MM.1S (cell line): ENCODE results near the gene ITSN1.
"Not testable (repeated sequence)": the region's sequence is repeated elsewhere in the genome, so short reads cannot be mapped to it uniquely, and the experiment has no call there.

Experiments used
- DNase-seq: peaks from one replicate; pipeline ENCODE4 v3.0.0-alpha.2; 2015
- H2AFZ ChIP-seq: fragments of 300-600 bp; sonication (generic); 2 replicates; pipeline ENCODE4 v1.6.0; 2016; ENCODE audit warnings: antibody characterized with exemption, low read length
- H3F3A ChIP-seq: fragments of 300-600 bp; sonication (generic); 2 replicates; pipeline ENCODE4 v1.6.1; 2016; ENCODE audit warnings: mild to moderate bottlenecking, antibody characterized with exemption, low read length, moderate library complexity, mixed read lengths; ENCODE audit not compliant: insufficient read depth
- H3K27ac ChIP-seq: fragments of 300-600 bp; sonication (generic); 2 replicates; pipeline ENCODE4 v1.5.1; 2016; ENCODE audit warnings: mild to moderate bottlenecking, low read length
- H3K27me3 ChIP-seq: fragments of 300-600 bp; sonication (generic); replicated peaks from 2 replicates; pipeline ENCODE4 v1.6.0; 2016; ENCODE audit warnings: low read length; ENCODE audit not compliant: insufficient read depth
- H3K36me3 ChIP-seq: fragments of 300-600 bp; sonication (generic); replicated peaks from 2 replicates; pipeline ENCODE4 v1.6.1; 2016; ENCODE audit warnings: mild to moderate bottlenecking, low read length, mixed read lengths; ENCODE audit not compliant: insufficient read depth
- H3K4me1 ChIP-seq: fragments of 300-600 bp; sonication (generic); 2 replicates; pipeline ENCODE4 v1.6.1; 2016; ENCODE audit warnings: low read length, mixed read lengths
- H3K4me2 ChIP-seq: fragments of 300-600 bp; sonication (generic); 2 replicates; pipeline ENCODE4 v1.6.0; 2016; ENCODE audit warnings: low read depth, low read length
- H3K4me3 ChIP-seq: fragments of 300-600 bp; sonication (generic); 2 replicates; pipeline ENCODE4 v1.5.1; 2016; ENCODE audit warnings: low read length, mixed read lengths
- H3K79me2 ChIP-seq: fragments of 300-600 bp; sonication (generic); 2 replicates; pipeline ENCODE4 v1.6.1; 2016; ENCODE audit warnings: mixed run types, low read length, mixed read lengths
- H3K9ac ChIP-seq: fragments of 300-600 bp; sonication (generic); 2 replicates; pipeline ENCODE4 v1.6.1; 2016; ENCODE audit warnings: low read length, mixed read lengths
- H3K9me2 ChIP-seq: fragments of 300-600 bp; sonication (generic); replicated peaks from 2 replicates; pipeline ENCODE4 v1.6.1; 2016; ENCODE audit warnings: mild to moderate bottlenecking, low read length, mixed read lengths; ENCODE audit not compliant: insufficient read depth
- H3K9me3 ChIP-seq: fragments of 300-600 bp; sonication (generic); replicated peaks from 2 replicates; pipeline ENCODE4 v1.6.1; 2016; ENCODE audit warnings: mild to moderate bottlenecking, low read length, mixed read lengths; ENCODE audit not compliant: insufficient read depth
- H4K20me1 ChIP-seq: fragments of 300-600 bp; sonication (generic); 2 replicates; pipeline ENCODE4 v1.6.1; 2016; ENCODE audit warnings: mild to moderate bottlenecking, low read length, moderate library complexity, mixed read lengths; ENCODE audit not compliant: insufficient read depth
- EZH2 ChIP-seq: fragments of 300-600 bp; sonication (generic); optimal IDR thresholded peaks from 2 replicates; pipeline ENCODE3; 2017; ENCODE audit warnings: low read depth, mild to moderate bottlenecking, antibody characterized with exemption, low read length, mixed read lengths
- EZH2phosphoT487 ChIP-seq: fragments of 300-600 bp; sonication (generic); IDR thresholded peaks from 2 replicates; pipeline ENCODE4 v1.6.1; 2018; ENCODE audit warnings: antibody characterized with exemption, low read length
- TF ChIP-seq, protein P1 (sequence below): fragments of 300-600 bp; sonication (generic); IDR thresholded peaks from 2 replicates; pipeline ENCODE4 v1.5.1; 2016; ENCODE audit warnings: antibody characterized with exemption, low read length, mixed read lengths

The ITSN1 gene

DNA sequence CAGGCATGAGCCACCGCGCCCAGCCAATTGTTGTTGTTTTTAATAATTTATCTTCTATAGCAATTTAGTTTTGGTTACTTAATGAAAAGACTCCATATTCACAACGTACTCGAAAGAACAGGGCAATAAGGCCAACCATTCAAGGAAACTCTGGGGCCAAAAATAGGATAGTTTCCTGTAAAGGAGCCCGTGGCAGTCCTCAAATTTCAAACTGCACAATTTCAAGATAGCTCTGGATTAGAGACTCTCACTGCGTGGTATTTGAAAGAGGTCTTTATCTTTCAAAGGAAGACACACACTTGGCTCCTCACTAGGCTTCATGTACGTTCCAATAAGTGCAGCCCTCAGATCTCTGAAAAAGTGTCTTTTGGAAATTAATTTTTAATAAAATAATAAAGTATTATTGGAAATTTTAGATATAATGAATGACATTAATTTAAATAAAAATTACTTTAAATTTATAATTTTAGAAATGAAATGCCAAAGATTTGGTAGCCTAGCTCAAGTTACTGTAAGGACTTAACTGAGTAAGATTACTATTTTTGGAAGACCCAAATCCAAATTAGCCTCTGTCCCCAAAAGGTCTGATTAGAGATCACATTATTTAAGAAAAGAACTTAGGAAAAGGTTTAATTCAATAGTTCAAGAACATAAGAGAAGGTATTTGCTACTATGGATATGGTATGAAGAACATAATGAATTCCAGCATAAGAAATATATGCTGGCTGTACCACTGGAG lies 31.1 kb upstream of the ITSN1 start:
- H2AFZ ChIP-seq, result no peak overlapping the region
- TF ChIP-seq, protein P1, sequence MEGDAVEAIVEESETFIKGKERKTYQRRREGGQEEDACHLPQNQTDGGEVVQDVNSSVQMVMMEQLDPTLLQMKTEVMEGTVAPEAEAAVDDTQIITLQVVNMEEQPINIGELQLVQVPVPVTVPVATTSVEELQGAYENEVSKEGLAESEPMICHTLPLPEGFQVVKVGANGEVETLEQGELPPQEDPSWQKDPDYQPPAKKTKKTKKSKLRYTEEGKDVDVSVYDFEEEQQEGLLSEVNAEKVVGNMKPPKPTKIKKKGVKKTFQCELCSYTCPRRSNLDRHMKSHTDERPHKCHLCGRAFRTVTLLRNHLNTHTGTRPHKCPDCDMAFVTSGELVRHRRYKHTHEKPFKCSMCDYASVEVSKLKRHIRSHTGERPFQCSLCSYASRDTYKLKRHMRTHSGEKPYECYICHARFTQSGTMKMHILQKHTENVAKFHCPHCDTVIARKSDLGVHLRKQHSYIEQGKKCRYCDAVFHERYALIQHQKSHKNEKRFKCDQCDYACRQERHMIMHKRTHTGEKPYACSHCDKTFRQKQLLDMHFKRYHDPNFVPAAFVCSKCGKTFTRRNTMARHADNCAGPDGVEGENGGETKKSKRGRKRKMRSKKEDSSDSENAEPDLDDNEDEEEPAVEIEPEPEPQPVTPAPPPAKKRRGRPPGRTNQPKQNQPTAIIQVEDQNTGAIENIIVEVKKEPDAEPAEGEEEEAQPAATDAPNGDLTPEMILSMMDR, result no peak
- no peak for TF ChIP-seq EZH2
- no peak for TF ChIP-seq EZH2phosphoT487

DNA sequence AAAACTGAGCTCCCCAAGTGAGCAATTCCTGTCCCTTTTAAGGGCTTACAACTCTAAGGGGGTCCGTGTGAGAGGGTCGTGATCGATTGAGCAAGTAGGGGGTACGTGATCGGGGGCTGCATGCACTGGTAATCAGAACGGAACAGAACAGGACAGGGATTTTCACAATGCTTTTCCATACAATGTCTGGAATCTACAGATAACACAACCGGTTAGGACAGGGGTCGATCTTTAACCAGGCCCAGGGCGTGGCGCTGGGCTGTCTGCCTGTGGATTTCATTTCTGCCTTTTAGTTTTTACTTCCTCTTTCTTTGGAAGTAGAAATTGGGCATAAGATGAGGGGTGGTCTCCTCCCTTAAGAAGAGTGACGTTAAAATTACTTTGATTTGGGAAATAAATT lies 24.7 kb upstream of the ITSN1 start:
- H3K27me3 ChIP-seq, H3K4me1 ChIP-seq, H3K4me2 ChIP-seq, H3F3A ChIP-seq, H3K9ac ChIP-seq, H3K36me3 ChIP-seq, DNase-seq, H3K27ac ChIP-seq, H4K20me1 ChIP-seq, H3K79me2 ChIP-seq, H2AFZ ChIP-seq, H3K4me3 ChIP-seq, H3K9me3 ChIP-seq, H3K9me2 ChIP-seq: not testable (repeated sequence)

More for the DNA sequence above, 31.1 kb upstream of the ITSN1 start:
- no peaks in the 10 kb centered on the region for H3K9me3 ChIP-seq
- H4K20me1 ChIP-seq, result no peaks in the 10 kb centered on the region
- H3K36me3 ChIP-seq, result no peaks in the 10 kb centered on the region
- H3K27me3 ChIP-seq, result no peaks in the 10 kb centered on the region
- no peak overlapping the region for H3K27ac ChIP-seq
- no peak overlapping the region for H3K9ac ChIP-seq
- no peak overlapping the region for H3K4me3 ChIP-seq
- no peaks in the 10 kb centered on the region for H3F3A ChIP-seq
- no peaks in the 10 kb centered on the region for H3K79me2 ChIP-seq
- no peaks in the 10 kb centered on the region for H3K4me1 ChIP-seq
- no peak overlapping the region for H3K4me2 ChIP-seq
- H3K9me2 ChIP-seq, result no peaks in the 10 kb centered on the region
- DNase-seq, result no peak

DNA sequence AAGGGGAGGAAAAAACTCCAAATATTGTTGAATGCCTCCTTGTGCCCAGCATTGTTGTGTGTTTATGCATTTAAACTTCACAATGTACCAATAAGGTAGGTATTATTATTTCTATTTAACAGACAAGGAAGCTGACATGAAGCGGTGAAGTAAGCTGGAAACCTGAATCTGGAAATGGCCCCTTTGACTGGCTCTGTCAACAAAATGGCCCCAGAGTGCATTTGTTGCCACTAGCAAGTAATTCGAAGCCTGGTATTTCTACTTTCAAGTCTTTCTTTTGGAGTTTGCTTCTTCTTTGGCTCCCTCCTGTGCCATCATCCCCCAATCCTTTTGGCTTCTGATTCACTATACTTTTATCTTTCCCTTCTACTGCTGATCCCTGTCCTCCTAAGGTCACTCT lies 23.9 kb upstream of the ITSN1 start:
- no peak overlapping the region for H3K4me3 ChIP-seq
- H4K20me1 ChIP-seq, result no peaks in the 10 kb centered on the region
- no peaks in the 10 kb centered on the region for H3K9me2 ChIP-seq
- H3K4me2 ChIP-seq, result no peak overlapping the region
- TF ChIP-seq EZH2phosphoT487 (no peak), EZH2 (no peak)
- TF ChIP-seq, protein P1, result no peak
- H2AFZ ChIP-seq, result no peak overlapping the region
- H3K9ac ChIP-seq, result no peak overlapping the region
- H3F3A ChIP-seq, result no peaks in the 10 kb centered on the region
- no peaks in the 10 kb centered on the region for H3K27me3 ChIP-seq
- DNase-seq, result no peak
- no peaks in the 10 kb centered on the region for H3K4me1 ChIP-seq
- H3K79me2 ChIP-seq, result no peaks in the 10 kb centered on the region
- H3K36me3 ChIP-seq, result peaks cover under 1% of the 10 kb centered on the region; the same call in 1 of the 2 replicates
- H3K9me3 ChIP-seq, result no peaks in the 10 kb centered on the region
- H3K27ac ChIP-seq, result no peak overlapping the region

DNA sequence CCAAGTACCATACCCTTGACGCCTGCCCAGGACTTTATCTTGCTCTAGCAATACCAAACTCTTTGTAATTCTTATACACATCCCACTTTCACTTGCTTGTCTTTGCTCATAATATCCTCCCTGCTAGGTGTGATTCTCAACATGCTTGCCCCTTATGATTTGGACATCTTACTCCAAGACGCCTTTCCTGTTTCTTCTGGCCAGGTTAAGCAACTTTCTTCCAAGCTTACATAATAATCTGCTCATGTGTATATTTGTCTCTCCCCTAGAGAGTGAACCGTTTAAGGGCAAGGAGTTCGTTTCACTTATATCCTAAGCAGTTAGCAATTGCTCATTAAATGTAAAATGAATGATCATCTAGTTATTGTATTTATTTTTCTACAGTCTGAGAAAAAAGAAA lies 22.6 kb upstream of the ITSN1 start:
- Histone ChIP-seq H4K20me1 (no peaks in the 10 kb centered on the region), H3K9me2 (no peaks in the 10 kb centered on the region), H3K36me3 (peaks cover 4% of the 10 kb centered on the region; the same call in 1 of the 2 replicates), H3K9me3 (no peaks in the 10 kb centered on the region), H3K4me3 (no peak overlapping the region), H2AFZ (no peak overlapping the region), H3K27me3 (no peaks in the 10 kb centered on the region), H3F3A (no peaks in the 10 kb centered on the region), H3K27ac (no peak overlapping the region), H3K79me2 (no peaks in the 10 kb centered on the region), H3K4me2 (no peak overlapping the region), H3K4me1 (no peaks in the 10 kb centered on the region), H3K9ac (no peak overlapping the region)
- no peak for DNase-seq
- no peak for TF ChIP-seq EZH2phosphoT487
- TF ChIP-seq, protein P1, result no peak
- TF ChIP-seq EZH2, result no peak
